ENCODE results near the gene NKAP. TPM values are rescaled to one million over a fixed set of nuclear protein-coding genes. Genes with fewer than 3 reads are reported as not detected.
A peak's percentile ranks its signal among the peaks of the same experiment; 100 is the strongest.

NKAP gene
- total and polyA plus RNA-seq, 2 of the 8 experiments (the other 6 are each of a cell fraction or from before 2014, with no cell fraction given): 2.8 to 7.1 TPM

DNA sequence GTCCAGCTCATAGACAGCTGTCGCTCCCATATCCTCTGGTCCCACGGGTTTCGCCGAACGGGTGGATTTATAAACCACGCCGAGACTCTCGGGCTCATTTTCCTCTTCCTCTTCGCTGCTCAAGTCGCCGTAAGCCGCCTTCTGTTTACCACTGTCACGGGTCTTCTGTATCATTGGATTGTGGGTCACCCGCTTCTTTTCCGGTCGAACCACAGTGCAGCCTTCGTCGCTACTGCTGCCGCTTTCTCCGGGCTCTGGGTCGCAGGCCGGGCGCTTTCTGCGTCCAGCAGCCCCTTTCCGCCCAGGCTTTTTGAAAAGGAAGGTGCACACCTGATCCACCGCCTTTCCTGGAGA, 72.3 kb downstream of the NKAP start:
- H2BK120ac ChIP-seq (replicated peaks; ENCODE audit: low read depth, low read length): no peak overlapping the region
- 1% methylated on average over 15 of the region's 26 CpGs; no CpG with 5 or more reads in 1 of the 2 experiments for WGBS, 2 experiments (ENCODE audit: extremely low coverage in 1 of 2, insufficient coverage in 1 of 2, insufficient read length in 1 of 2, insufficient replicate concordance in 2 of 2, low coverage in 1 of 2, low lambda C conversion rate in 2 of 2, missing lambda C conversion rate in 1 of 2)
- TF ChIP-seq ASH2L (IDR thresholded peaks at IDR 0.05; ENCODE audit: low read length): no peak
- TF ChIP-seq CEBPB (IDR thresholded peaks at IDR 0.05; ENCODE audit: low read depth, low read length): no peak
- peak; percentile 73 for TF ChIP-seq SAP30 (IDR thresholded peaks at IDR 0.05; ENCODE audit: insufficient read depth, insufficient replicate concordance, low read length)
- no peak overlapping the region for H4K91ac ChIP-seq (replicated peaks; ENCODE audit: insufficient read length, low read length)
- H2BK20ac ChIP-seq (ENCODE audit: low read length): no peak overlapping the region
- FAIRE-seq (no peak), DNase-seq (ENCODE audit: low read depth in 1 of 2, low spot score in 2 of 2) (no peak)
- no peaks in the 10 kb centered on the region for H3K4me1 ChIP-seq (replicated peaks in 1 of 4; ENCODE audit: control insufficient read depth in 3 of 4, insufficient read depth in 4 of 4, low read length in 3 of 4)
- no peaks in the 10 kb centered on the region for H3K9me3 ChIP-seq (ENCODE audit: insufficient read depth in 2 of 2, low read depth in 1 of 2, low read length in 1 of 2)
- H3K27me3 ChIP-seq (replicated peaks in 1 of 4; ENCODE audit: control insufficient read depth in 3 of 4, extremely low read depth in 1 of 4, insufficient read depth in 3 of 4, low read length in 3 of 4): no peaks in the 10 kb centered on the region
- peak overlapping the region; percentile 85 to 98 for H3K4me2 ChIP-seq (ENCODE audit: insufficient read depth in 1 of 2, low read depth in 2 of 2, low read length in 2 of 2)
- H3K79me2 ChIP-seq (ENCODE audit: control insufficient read depth in 1 of 2, insufficient read depth in 2 of 2, low read length in 2 of 2): peaks cover 0 to 8% of the 10 kb centered on the region in 2 experiments; a peak in 1 of 4 replicates
- H3K23me2 ChIP-seq (ENCODE audit: low read depth, low read length): 0 out of 2 replicates have a peak, but pooled peaks cover 2% of the 10 kb centered on the region
- peak overlapping the region; percentile 30 for H3K56ac ChIP-seq (replicated peaks; ENCODE audit: insufficient read length, low read depth, low read length)
- no peak overlapping the region for H3K4ac ChIP-seq (replicated peaks; ENCODE audit: insufficient read length, low read depth, low read length)
- no peak overlapping the region for H2BK5ac ChIP-seq (ENCODE audit: low read depth, low read length)
- H3K9ac ChIP-seq (replicated peaks in 1 of 4; ENCODE audit: extremely low read depth in 1 of 4, low read depth in 3 of 4, low read length in 3 of 4): peak overlapping the region in 3 of 4 experiments; percentile 48 to 79 (median 64); a peak in 6 of 7 replicates
- H3K27ac ChIP-seq (ENCODE audit: low read depth, low read length): no peak overlapping the region; the same call in 1 of the 2 replicates
- no peaks in the 10 kb centered on the region for H3K79me1 ChIP-seq (ENCODE audit: low read depth, low read length)
- CTCF ChIA-PET (ENCODE audit: partially characterized antibody): interaction anchor here (1.0 to 2.4 kb wide), 2 partner anchors 9 to 17 kb away, joined by 3 to 13 read pairs; no protein-coding TSS in a partner anchor
- H2AFZ ChIP-seq (ENCODE audit: low read length): no peak overlapping the region; the same call in 1 of the 2 replicates
- no peak overlapping the region; the same call in 1 of the 2 replicates for H3K18ac ChIP-seq (ENCODE audit: extremely low read depth, low read length)
- no peak overlapping the region for H2AK5ac ChIP-seq (ENCODE audit: low read depth, low read length)
- POLR2A ChIA-PET (ENCODE audit: partially characterized antibody): interaction anchor here (0.9 to 2.5 kb wide), 9 partner anchors 9 to 80 kb away, joined by 3 to 13 read pairs (median 5); partner anchors contain the start of genes RPL39 and UPF3B
- peak overlapping the region; percentile 84; the same call in 1 of the 2 replicates for H4K8ac ChIP-seq (ENCODE audit: extremely low read depth, insufficient read depth, low read length)
- H2BK15ac ChIP-seq (ENCODE audit: low read length): no peak overlapping the region
- H3K36me3 ChIP-seq (ENCODE audit: control insufficient read depth in 2 of 4, insufficient read depth in 4 of 4, low read length in 3 of 4): peaks cover 0 to 3% (median 0%) of the 10 kb centered on the region in 4 experiments; a peak in 1 of 8 replicates
- H2BK12ac ChIP-seq (ENCODE audit: low read depth, low read length): no peak overlapping the region
- no peaks in the 10 kb centered on the region for H4K20me1 ChIP-seq (replicated peaks in 1 of 2; ENCODE audit: control insufficient read depth in 1 of 2, insufficient read depth in 2 of 2, low read length in 2 of 2)
- no peak overlapping the region for H3K14ac ChIP-seq (ENCODE audit: insufficient read length)
- H3K23ac ChIP-seq (ENCODE audit: insufficient read length): no peak overlapping the region
- H4K5ac ChIP-seq (ENCODE audit: insufficient read length, low read depth, low read length): no peak overlapping the region
- H3K4me3 ChIP-seq (ENCODE audit: extremely low read depth in 1 of 4, insufficient read depth in 2 of 4, low read depth in 3 of 4, low read length in 4 of 4): peak overlapping the region; percentile 81 to 95 (median 90)

Data from H1 (cell line).